SK-N-SH (cell line): ENCODE results near the gene CCDC175. TPM values are rescaled to one million over a fixed set of nuclear protein-coding genes. Genes with fewer than 3 reads are reported as not detected.

Source experiments
- CTCF ChIA-PET: fragments of 300-600, 350-600 bp; formaldehyde crosslinking; extraction: SDS; loops from one replicate; lab custom pipeline; 2021; lab: Yijun Ruan, JAX
- POLR2A ChIA-PET: fragments of 350-600 bp; sonication (Branson Sonifier 250); formaldehyde crosslinking; extraction: SDS; loops from one replicate; lab custom pipeline; 2020; ENCODE audit warnings: antibody characterized with exemption, inconsistent platforms; lab: Yijun Ruan, JAX
- DNase-seq: peaks from one replicate; pipeline ENCODE4 v3.0.0; 2012
- H2AFZ ChIP-seq: fragments of 200-600 bp; sonication (generic); 2 replicates; pipeline ENCODE4 v1.8.1; 2016; ENCODE audit warnings: antibody characterized with exemption, mild to moderate bottlenecking, low read depth
- H3F3A ChIP-seq: fragments of 200-600 bp; sonication (generic); replicated peaks from 2 replicates; pipeline ENCODE3; 2016; ENCODE audit warnings: antibody characterized with exemption, mild to moderate bottlenecking; ENCODE audit not compliant: insufficient read depth
- H3K27ac ChIP-seq, 2 experiments: fragments of 200-500 bp in 1 of 2; fragments of 200-600 bp in 1 of 2; sonication (Bioruptor generic) in 1 of 2; sonication (generic), shearing (Covaris generic) in 1 of 2; 2 replicates each; pipeline versions ENCODE4 v1.5.1 to v1.6.1; 2014 to 2016; ENCODE audit warnings: low read depth in 2 of 2, inconsistent platforms in 1 of 2, low read length in 1 of 2, mild to moderate bottlenecking in 1 of 2, mixed read lengths in 1 of 2
- H3K27me3 ChIP-seq: fragments of 200-600 bp; sonication (generic), shearing (Covaris generic); 2 replicates; pipeline ENCODE4 v1.6.1; 2016; ENCODE audit warnings: mixed run types; ENCODE audit not compliant: insufficient read depth
- H3K36me3 ChIP-seq, 2 experiments: fragments of 200-500 bp in 1 of 2; fragments of 200-600 bp in 1 of 2; sonication (Bioruptor generic) in 1 of 2; sonication (generic) in 1 of 2; replicated peaks in 1 of 2; 2 replicates each; pipeline versions ENCODE3 to v1.5.1; 2014 to 2016; ENCODE audit warnings: low read length in 1 of 2, mild to moderate bottlenecking in 1 of 2; ENCODE audit not compliant: insufficient read depth in 2 of 2, control insufficient read depth in 1 of 2
- H3K4me1 ChIP-seq, 2 experiments: fragments of 200-500 bp in 1 of 2; fragments of 200-600 bp in 1 of 2; sonication (Bioruptor generic) in 1 of 2; sonication (generic), shearing (Covaris generic) in 1 of 2; 2 replicates each; pipeline versions ENCODE4 v1.5.1 to v1.6.1; 2014 to 2016; ENCODE audit warnings: low read depth in 1 of 2, low read length in 1 of 2, mixed run types in 1 of 2; ENCODE audit not compliant: insufficient read depth in 2 of 2, control insufficient read depth in 1 of 2
- H3K4me2 ChIP-seq: fragments of 200-600 bp; sonication (generic), shearing (Covaris generic); 2 replicates; pipeline ENCODE4 v1.6.1; 2017; ENCODE audit warnings: mixed run types
- H3K4me3 ChIP-seq, 2 experiments: fragments of 200-500 bp in 1 of 2; fragments of 200-600 bp in 1 of 2; sonication (Bioruptor generic) in 1 of 2; sonication (generic), shearing (Covaris generic) in 1 of 2; 2 replicates each; pipeline versions ENCODE4 v1.5.1 to v1.8.1; 2014 to 2016; ENCODE audit warnings: low read depth in 2 of 2, inconsistent platforms in 1 of 2, low read length in 1 of 2, mild to moderate bottlenecking in 1 of 2, mixed read lengths in 1 of 2, moderate library complexity in 1 of 2
- H3K79me2 ChIP-seq: fragments of 200-600 bp; sonication (generic); 2 replicates; pipeline ENCODE4 v1.8.1; 2017; ENCODE audit warnings: mild to moderate bottlenecking; ENCODE audit not compliant: insufficient read depth
- H3K9ac ChIP-seq: fragments of 200-600 bp; sonication (generic); 2 replicates; pipeline ENCODE4 v1.6.1; 2017; ENCODE audit warnings: mixed run types
- H3K9me2 ChIP-seq: fragments of 200-600 bp; sonication (generic); 2 replicates; pipeline ENCODE4 v1.6.1; 2017; ENCODE audit warnings: mixed run types
- H3K9me3 ChIP-seq: fragments of 200-600 bp; sonication (generic); 2 replicates; pipeline ENCODE4 v1.6.1; 2017; ENCODE audit warnings: mixed run types, mild to moderate bottlenecking, moderate library complexity
- H4K20me1 ChIP-seq: fragments of 200-600 bp; sonication (generic); 2 replicates; pipeline ENCODE4 v1.6.1; 2017; ENCODE audit warnings: mild to moderate bottlenecking, mixed run types; ENCODE audit not compliant: insufficient read depth
- CTCF ChIP-seq: fragments of 200-600 bp; sonication (generic); IDR thresholded peaks from 2 replicates; pipeline ENCODE4 v1.6.1; 2017; ENCODE audit warnings: antibody characterized with exemption, mild to moderate bottlenecking, moderate library complexity
- ELF1 ChIP-seq: IDR thresholded peaks from 2 replicates; pipeline ENCODE4 v1.4.0; 2012
- EP300 ChIP-seq, 2 experiments: IDR thresholded peaks; 2 replicates each; pipeline versions ENCODE4 v1.4.0 to v1.6.1; 2012; ENCODE audit warnings: borderline replicate concordance in 1 of 2, low read depth in 1 of 2, low read length in 1 of 2
- FOXJ3 ChIP-seq: sonication (generic); formaldehyde crosslinking; IDR thresholded peaks from 2 replicates; pipeline ENCODE4 v1.5.1; 2020; ENCODE audit warnings: mild to moderate bottlenecking, missing genetic modification reagents
- GATA2 ChIP-seq: sonication (generic); formaldehyde crosslinking; IDR thresholded peaks from 2 replicates; pipeline ENCODE4 v1.5.0; 2020; ENCODE audit warnings: mild to moderate bottlenecking, missing genetic modification reagents
- NRF1 ChIP-seq: IDR thresholded peaks from 2 replicates; pipeline ENCODE4 v1.6.1; 2012; ENCODE audit warnings: low read depth, mild to moderate bottlenecking, low read length
- PBX3 ChIP-seq: IDR thresholded peaks from 2 replicates; pipeline ENCODE4; 2012
- POLR2AphosphoS5 ChIP-seq: IDR thresholded peaks from 2 replicates; pipeline ENCODE4 v1.6.1; 2012; ENCODE audit warnings: low read depth, low read length
- SMC3 ChIP-seq: IDR thresholded peaks from 2 replicates; pipeline ENCODE4 v1.6.1; 2012; ENCODE audit warnings: low read depth, low read length, improper control_type of control experiment
- TCF12 ChIP-seq: IDR thresholded peaks from 2 replicates; pipeline ENCODE4 v1.4.0; 2012
- USF2 ChIP-seq: fragments of 150-350 bp; IDR thresholded peaks from 2 replicates; pipeline ENCODE4 v1.6.1; 2017; ENCODE audit warnings: antibody characterized with exemption, low read length, low read depth, borderline replicate concordance
- ZBTB33 ChIP-seq: IDR thresholded peaks from 2 replicates; pipeline ENCODE4 v1.4.0; 2012; ENCODE audit warnings: low read depth, borderline replicate concordance
- WGBS: methylation state at CpG from one replicate; pipeline ENCODE4 v1.1.6; 2017; ENCODE audit warnings: low lambda C conversion rate; 5-methylcytosine and 5-hydroxymethylcytosine counted together
- polyA plus RNA-seq, 3 experiments: library from polyadenylated mRNA; depleted of rRNA; stranded (reverse); fragments of >200 nt; gene quantifications; 2 replicates each; pipeline ENCODE4 v1.2.3, GENCODE V29; 2012

The CCDC175 gene
- polyA plus RNA-seq, 1 of the 3 experiments (the other 2 are of a cell fraction): not detected

GRCh38 chr14:59490756-59491155 lies 85.9 kb downstream of the CCDC175 start:
- no peaks in the 10 kb centered on the region for H3K27me3 ChIP-seq
- H3K9me2 ChIP-seq: no peaks in the 10 kb centered on the region; the same call in 1 of the 2 replicates
- peaks cover 7% of the 10 kb centered on the region for H3F3A ChIP-seq
- H3K4me3 ChIP-seq: no peak overlapping the region
- TF ChIP-seq ZBTB33 (no peak), USF2 (no peak), EP300 (IDR thresholded peaks at IDR 0.05; ENCODE audit: borderline replicate concordance in 1 of 2, low read depth in 1 of 2, low read length in 1 of 2) (no peak), POLR2AphosphoS5 (no peak), ELF1 (no peak), SMC3 (no peak), GATA2 (CRISPR knock-in tag) (no peak), CTCF (no peak)
- TF ChIP-seq, all 33 proteins: peak for 0
- no peak overlapping the region for H3K27ac ChIP-seq
- no peaks in the 10 kb centered on the region for H3K9me3 ChIP-seq
- no peak overlapping the region for H3K9ac ChIP-seq
- CTCF ChIA-PET: interaction anchor here (1.5 to 4.3 kb wide), 4 partner anchors 17 to 86 kb away, joined by 3 to 15 read pairs (median 8); partner anchors contain the start of gene CCDC175
- H3K4me2 ChIP-seq: no peak overlapping the region
- no peak for DNase-seq
- no peak overlapping the region for H2AFZ ChIP-seq
- peaks cover 83% of the 10 kb centered on the region for H3K79me2 ChIP-seq
- peaks cover 74 to 82% of the 10 kb centered on the region in 2 experiments for H3K36me3 ChIP-seq
- peaks cover 5% of the 10 kb centered on the region; the same call in 1 of the 2 replicates for H4K20me1 ChIP-seq
- peaks cover 4 to 5% of the 10 kb centered on the region in 2 experiments; a peak in 2 of 4 replicates for H3K4me1 ChIP-seq
- POLR2A ChIA-PET: interaction anchor here (1.1 kb wide), 1 partner anchor 13 kb away, joined by 3 read pairs; no protein-coding TSS in a partner anchor
- WGBS: 96% methylated on average over 3 of the region's 3 CpGs

GRCh38 chr14:59484639-59485175 lies 91.9 kb downstream of the CCDC175 start:
- CTCF ChIA-PET: interaction anchor here (1.0 to 3.4 kb wide), 13 partner anchors 11 to 299 kb away, joined by 3 to 27 read pairs (median 4); partner anchors contain the start of genes CCDC175 and GPR135
- peak overlapping the region; percentile 67 for H2AFZ ChIP-seq
- H3K27me3 ChIP-seq: no peaks in the 10 kb centered on the region
- no peak for DNase-seq
- 0 out of 2 replicates have a peak, but pooled peaks cover 5% of the 10 kb centered on the region for H4K20me1 ChIP-seq
- TF ChIP-seq FOXJ3 (no peak), NRF1 (0 out of 2 replicates have a peak, but pooled peaks have one; percentile 5), TCF12 (peak; percentile 1; the same call in 1 of the 2 replicates), GATA2 (CRISPR knock-in tag) (peak; percentile 29; the same call in 1 of the 2 replicates), PBX3 (peak; percentile 18; the same call in 1 of the 2 replicates)
- TF ChIP-seq, all 33 proteins: peak for 4
- WGBS: under 1% methylated on average over 26 of the region's 32 CpGs
- Histone ChIP-seq H3F3A (peaks cover 26% of the 10 kb centered on the region), H3K27ac (peak overlapping the region; percentile 97 to 99), H3K9ac (peak overlapping the region; percentile 95), H3K4me1 (peaks cover 12 to 26% of the 10 kb centered on the region in 2 experiments; a peak in 3 of 4 replicates), H3K36me3 (peaks cover 29 to 39% of the 10 kb centered on the region in 2 experiments), H3K9me3 (no peaks in the 10 kb centered on the region), H3K9me2 (no peaks in the 10 kb centered on the region; the same call in 1 of the 2 replicates), H3K79me2 (peaks cover 95% of the 10 kb centered on the region), H3K4me2 (peak overlapping the region; percentile 77), H3K4me3 (peak overlapping the region; percentile 68 to 89)
- POLR2A ChIA-PET: interaction anchor here (0.7 to 2.0 kb wide), 6 partner anchors 11 to 1057 kb away, joined by 3 to 17 read pairs (median 4); partner anchors contain the start of genes CCDC175, DAAM1, GPR135 and KIAA0586
